ENCODE results near the gene CPB1. TPM values are rescaled to one million over a fixed set of nuclear protein-coding genes. Genes with fewer than 3 reads are reported as not detected.

The CPB1 gene
- total and polyA plus RNA-seq, 12 donors = 15.7 to 569 (median 104) TPM

DNA sequence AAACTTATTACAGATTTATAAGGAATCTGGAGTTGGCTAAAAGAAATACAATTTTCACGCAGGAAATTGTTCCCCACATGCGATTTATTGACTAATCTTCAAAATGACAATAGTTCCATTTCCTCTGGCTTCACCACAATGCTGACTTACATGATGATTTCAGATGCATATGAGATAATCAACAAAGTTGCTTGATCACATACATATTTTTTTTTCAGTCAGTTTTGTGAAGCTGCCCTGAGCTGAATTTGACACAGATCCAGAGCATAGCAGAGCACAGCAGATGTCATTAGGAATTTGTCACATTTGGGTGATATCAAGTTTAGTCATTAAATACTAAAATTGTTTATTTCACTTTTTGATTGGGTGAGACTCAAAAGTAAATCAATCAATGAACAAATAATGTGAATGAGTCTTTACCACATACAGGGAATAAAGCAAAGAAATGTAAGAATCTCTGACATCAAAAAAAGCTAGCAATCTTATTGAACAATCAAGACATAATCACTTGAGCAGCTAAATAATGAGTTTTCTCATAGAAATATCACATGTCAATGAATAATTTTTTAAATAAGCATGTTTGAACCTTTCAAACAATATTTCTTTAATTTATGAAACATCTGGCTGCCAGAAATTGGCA, 18.3 kb downstream of the CPB1 start:
- intact Hi-C loops (cut with DNase I) = no loop called here

DNA sequence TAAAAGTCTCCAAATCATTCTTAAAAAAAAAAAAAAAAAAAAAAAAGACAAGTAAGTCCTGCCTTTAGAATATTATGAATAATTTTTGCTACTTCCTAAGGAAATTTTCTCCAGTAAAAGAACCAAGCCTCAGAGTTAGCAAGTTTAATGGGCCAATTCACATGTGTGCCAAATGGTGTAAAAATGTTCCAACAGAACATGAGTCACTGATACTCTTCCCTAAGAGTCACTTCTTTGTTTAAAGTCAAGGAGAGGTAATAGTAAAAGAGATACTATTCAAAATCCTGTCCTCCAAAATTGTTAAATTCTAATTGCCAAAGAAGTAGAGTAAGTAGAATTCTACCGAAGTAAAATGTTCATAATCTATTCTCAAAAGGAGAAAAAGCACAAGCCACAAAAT, 19.7 kb downstream of the CPB1 start:
- intact Hi-C loops (cut with DNase I) = no loop called here
- H3K9me3 ChIP-seq (replicated peaks in 1 of 3) = no peaks in the 10 kb centered on the region
- DNase-seq = peak in 1 of 7 donors; percentile 22

More for the DNA sequence above, 18.3 kb downstream of the CPB1 start:
- Histone ChIP-seq H3K9me3 (replicated peaks in 1 of 3) (no peaks in the 10 kb centered on the region), H3K27ac (no peak overlapping the region), H3K36me3 (replicated peaks in 1 of 2) (no peaks in the 10 kb centered on the region), H3K27me3 (no peaks in the 10 kb centered on the region), H3K4me3 (no peak overlapping the region), H3K4me1 (replicated peaks in 1 of 2) (peaks cover 8 to 10% of the 10 kb centered on the region in 2 donors)
- no peak for DNase-seq
- no peak for TF ChIP-seq CTCF (IDR thresholded peaks at IDR 0.05)
- no peak for TF ChIP-seq POLR2A (IDR thresholded peaks at IDR 0.05)
- WGBS, 4 donors = 76 to 86% (median 79%) methylated on average over 2 of the region's 2 CpGs

DNA sequence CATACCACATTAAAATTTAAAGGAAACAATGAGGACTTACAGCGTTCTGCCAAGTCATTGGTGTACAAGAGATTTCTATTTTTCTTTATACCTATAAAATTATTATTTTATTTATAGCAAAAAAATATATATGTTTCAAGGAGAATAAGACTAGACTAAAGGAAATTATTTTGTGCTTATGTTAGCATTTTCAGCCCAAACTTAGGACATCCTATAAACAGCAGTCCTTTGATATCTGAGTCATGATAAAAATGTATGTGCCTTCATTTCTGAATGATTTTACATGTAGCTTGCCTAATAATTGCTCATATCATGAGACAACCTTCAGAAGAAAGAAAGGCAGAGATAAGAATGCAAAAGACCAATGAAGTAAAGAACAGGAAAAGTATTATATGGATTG, 20.8 kb downstream of the CPB1 start:
- no peak for DNase-seq
- WGBS, 4 donors = 72 to 91% (median 88%) methylated on average over 1 of the region's 1 CpG
- no peak overlapping the region for H3K27ac ChIP-seq

More for the DNA sequence above, 19.7 kb downstream of the CPB1 start:
- Histone ChIP-seq H3K4me3 (no peak overlapping the region), H3K27ac (no peak overlapping the region), H3K27me3 (no peaks in the 10 kb centered on the region), H3K36me3 (replicated peaks in 1 of 2) (no peaks in the 10 kb centered on the region), H3K4me1 (replicated peaks in 1 of 2) (peaks cover 8 to 10% of the 10 kb centered on the region in 2 donors)
- no peak for TF ChIP-seq CTCF (IDR thresholded peaks at IDR 0.05)
- TF ChIP-seq POLR2A (IDR thresholded peaks at IDR 0.05) = no peak
- 12 to 53% (median 36%) methylated on average over 1 of the region's 1 CpG for WGBS, 4 donors

More for the DNA sequence above, 20.8 kb downstream of the CPB1 start:
- H3K4me3 ChIP-seq = no peak overlapping the region
- H3K27me3 ChIP-seq = no peaks in the 10 kb centered on the region
- H3K4me1 ChIP-seq (replicated peaks in 1 of 2) = peaks cover 14% of the 10 kb centered on the region in 2 donors
- intact Hi-C loops (cut with DNase I) = no loop called here
- H3K36me3 ChIP-seq (replicated peaks in 1 of 2) = no peaks in the 10 kb centered on the region
- no peaks in the 10 kb centered on the region for H3K9me3 ChIP-seq (replicated peaks in 1 of 3)
- TF ChIP-seq POLR2A (IDR thresholded peaks at IDR 0.05) (no peak), CTCF (IDR thresholded peaks at IDR 0.05) (no peak)
